NOMO-1 treated with DMSO at 0.1 percent for 48 hours (cell line): ENCODE data around the gene CIRBP.

Source experiments
- DNase-seq: peaks from one replicate; lab custom pipeline; 2025; ENCODE audit not compliant: unreplicated experiment; lab: John Stamatoyannopoulos, UW

Gene CIRBP

DNA sequence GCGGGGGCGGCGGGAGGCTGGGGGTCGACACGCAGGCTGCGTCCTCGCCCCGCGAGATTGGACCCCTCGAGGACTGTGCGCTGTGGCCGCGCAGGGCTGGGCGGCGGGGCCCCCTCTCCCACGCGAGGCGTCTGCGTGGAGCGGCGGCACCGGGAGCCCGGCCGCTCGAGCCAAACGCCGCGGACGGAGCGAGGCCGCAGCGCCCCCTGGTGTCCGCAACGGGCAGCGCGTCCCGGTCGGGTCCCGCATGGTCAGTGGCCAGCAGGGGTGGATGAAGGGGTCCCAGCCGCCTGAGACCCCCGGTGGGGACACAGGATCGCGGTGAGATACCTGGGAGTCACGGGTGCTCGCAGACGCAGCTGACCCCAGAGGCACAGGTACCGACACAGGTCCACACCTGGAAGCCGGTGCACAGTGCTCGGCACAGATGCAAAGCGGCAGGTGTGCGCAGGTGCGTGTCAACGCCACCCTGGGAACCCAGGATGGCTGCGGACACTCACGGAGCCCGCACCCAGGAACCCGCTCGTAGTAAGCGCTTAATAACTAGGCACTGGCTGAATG lies 2.1 kb upstream of the CIRBP start:
- peak; percentile 40 for DNase-seq

DNA sequence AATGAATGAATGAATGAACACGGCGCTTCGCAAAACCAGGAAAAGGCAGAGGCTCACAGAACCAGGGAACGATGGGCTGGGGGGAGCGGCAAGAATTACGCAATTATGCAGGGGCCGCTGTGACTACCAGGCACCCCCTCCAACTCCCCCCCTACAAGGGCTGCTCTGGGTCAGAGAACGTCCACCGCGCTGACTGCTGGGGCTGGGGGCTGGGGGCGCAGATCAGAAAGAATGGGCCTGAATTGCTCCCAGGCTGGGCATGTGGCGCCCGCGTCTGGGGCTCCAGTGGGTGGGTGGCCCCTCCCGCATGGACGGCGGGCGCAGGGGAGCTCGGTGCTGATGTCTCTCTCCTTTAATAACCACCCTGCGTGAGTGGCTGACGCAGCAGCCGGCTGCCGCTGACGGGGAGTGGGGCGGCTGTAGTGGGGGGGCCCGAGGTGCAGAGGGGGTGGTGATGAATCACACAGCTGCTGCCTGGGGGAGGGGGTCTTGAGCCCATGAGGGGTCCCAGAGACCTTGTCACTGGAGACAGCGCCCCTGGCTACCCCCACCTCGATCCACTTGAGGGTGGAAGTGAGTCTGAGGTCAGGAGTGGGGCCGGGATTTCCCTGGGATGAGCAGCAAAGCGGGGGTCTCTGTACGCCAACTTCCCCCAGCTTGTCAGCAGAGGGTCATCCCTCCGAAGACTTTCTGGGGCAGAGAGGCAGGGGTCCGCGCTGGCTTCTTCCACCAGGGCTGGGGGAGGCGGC lies 1.5 kb upstream of the CIRBP start:
- DNase-seq: no peak

DNA sequence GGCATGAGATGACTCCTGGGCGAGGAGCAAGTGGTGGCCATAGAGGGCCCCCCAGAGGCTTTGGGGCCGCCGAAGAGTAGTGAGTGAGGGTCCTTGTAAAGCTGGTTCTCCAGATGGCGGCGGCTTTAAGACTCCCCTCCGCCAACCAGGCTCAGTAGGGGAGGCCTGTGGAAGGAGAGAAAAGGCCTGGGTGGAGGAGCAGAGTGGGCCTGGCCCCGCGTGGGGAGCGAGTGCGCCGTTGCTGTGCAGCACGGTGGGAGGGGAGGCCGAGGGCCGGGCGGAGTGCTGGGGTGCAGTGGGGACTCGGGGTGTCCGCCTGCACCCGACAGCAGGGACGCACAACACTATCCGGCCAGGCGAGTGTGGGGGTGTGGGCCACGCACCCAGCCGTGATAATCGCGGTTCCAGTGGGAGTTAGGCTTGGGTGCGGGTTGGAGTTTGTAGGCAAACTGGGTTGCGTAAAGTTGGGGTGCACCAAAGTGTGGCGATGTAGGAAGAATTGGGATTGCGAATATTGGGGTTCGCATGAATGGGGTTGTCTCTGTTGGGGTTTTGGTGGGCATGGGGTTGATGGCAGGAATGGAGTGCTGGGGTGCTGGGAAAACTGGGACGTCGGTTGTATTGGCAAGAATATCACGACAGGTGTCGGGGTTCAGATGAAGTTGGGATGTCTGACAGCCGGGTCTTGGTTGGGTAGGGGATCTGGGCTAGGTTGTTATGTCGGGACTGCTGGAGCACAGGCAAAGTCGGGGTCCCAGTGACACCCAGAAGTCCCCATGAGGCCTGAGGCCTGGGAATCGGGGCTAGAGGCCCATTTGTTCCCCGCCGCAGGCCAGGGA lies 687 bp upstream of the CIRBP start:
- DNase-seq: no peak

GRCh38 chr19:1269478-1270212 lies 513 bp downstream of the CIRBP start:
- peak; percentile 68 for DNase-seq

- DNase-seq: no peak
These were observed 1.2 kb downstream of the CIRBP start for GRCh38 chr19:1270213-1270853.

DNA sequence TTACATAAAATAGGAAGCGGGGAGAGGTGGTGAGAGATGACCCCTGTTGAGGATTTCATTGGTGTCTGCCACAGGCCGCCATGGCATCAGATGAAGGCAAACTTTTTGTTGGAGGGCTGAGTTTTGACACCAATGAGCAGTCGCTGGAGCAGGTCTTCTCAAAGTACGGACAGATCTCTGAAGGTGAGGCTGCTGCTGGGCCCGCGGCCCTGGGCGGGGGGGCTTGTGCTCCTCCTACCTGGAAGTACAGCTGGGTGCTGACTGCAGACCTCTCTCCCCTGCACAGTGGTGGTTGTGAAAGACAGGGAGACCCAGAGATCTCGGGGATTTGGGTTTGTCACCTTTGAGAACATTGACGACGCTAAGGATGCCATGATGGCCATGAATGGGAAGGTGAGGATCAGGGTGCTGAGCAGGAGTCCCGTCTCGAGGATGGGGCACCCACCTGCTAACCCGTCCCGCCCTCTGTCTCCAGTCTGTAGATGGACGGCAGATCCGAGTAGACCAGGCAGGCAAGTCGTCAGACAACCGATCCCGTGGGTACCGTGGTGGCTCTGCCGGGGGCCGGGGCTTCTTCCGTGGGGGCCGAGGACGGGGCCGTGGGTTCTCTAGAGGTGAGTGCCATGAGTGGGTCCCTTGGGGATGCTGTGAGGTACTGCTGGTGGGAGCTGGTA lies 1.9 kb downstream of the CIRBP start:
- no peak for DNase-seq

GRCh38 chr19:1271528-1272422 lies 2.6 kb downstream of the CIRBP start:
- DNase-seq: no peak

- no peak for DNase-seq
These were observed 3.5 kb downstream of the CIRBP start for GRCh38 chr19:1272423-1273262.

GRCh38 chr19:1273263-1274041 lies 4.3 kb downstream of the CIRBP start:
- DNase-seq: no peak

DNA sequence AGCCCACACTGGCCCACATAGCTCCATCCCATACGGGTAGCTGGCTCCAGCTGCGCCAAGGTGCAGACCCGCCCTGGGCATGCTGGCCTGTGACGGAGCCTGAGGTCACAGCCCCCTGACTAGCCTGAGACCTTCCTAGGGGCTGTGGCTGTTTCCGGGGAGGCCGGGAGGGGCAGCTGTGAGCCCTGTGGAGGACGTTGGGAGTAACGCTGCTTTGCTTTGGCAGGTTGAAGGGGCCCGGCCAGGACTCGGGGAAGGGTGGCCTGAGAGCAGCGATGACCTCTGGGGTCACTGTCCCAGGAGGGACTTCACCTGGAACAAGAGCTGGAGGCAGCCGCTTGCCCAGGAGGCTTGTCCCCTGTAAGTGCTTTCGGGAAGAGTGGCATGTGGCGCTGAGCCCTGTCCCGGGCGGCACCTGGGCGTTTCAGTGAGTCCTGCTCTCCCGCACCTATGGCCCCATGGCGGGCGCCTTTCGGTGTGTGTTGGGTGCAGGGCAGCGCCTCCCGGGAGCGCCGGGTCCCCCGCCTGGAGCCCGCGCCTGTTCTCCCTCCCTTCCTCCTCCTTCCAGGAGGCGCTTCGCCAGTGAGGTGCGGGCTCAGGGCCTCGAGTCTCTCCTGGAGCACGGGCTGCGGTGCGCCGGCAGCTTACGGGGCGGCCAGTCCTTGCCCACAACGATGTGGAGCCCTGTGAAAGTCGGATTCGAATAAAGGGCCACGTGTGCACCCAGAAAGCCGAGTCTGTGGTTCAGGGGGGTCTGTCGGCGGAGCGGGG lies 5.1 kb downstream of the CIRBP start:
- no peak for DNase-seq

DNA sequence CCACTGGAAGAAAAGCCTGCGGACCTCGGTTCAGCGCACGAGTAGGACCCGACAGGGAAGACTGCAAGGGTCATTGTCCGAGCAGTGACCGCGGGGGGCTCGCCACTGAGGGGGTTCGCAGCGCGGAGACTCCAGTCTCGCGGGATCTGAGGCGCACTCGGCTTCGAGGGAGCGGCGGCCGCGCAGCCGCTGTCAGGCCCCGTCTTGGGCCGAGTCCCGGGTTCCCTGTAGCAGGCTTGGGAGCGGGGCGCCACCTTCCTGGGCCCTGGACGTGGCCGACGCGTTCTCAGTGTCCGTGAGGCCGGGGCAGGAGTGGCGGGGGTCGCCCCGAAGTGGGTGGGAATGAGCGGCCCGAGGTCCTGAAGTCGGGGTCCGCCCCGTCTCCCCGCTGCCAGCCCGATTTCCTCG lies 5.7 kb downstream of the CIRBP start:
- no peak for DNase-seq

DNA sequence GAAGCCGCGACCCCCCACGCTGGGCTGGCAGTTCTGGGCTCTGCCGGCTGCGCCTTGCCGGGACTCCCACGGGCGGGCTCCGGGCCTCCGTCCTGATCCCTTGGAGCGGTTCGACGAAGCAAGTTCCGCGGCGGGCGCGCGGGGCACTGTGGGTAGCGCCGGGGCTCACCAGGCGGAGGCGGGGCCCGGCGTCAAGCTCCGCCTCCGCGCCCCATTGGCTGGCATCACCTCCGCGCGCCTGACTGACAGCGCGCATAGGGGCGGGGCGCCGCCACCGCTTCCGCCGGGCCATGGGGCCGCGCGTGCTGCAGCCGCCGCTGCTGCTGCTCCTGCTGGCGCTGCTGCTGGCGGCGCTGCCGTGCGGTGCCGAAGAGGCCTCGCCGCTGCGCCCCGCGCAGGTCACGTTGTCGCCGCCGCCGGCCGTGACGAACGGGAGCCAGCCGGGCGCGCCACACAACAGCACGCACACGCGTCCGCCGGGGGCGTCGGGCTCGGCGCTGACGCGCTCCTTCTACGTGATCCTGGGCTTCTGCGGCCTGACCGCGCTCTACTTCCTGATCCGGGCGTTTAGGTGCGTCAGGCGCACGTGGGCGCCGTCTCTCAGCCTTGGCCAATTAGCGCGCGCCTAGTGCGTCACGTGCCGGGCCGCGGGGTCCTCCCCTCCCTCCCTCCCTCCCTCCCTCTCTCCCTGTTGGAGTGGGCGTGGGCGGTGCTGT lies 6.3 kb downstream of the CIRBP start, which contains the start of gene FAM174C:
Gene FAM174C, plus strand, starts transcription at position 271 of the 716 bp plus-strand sequence. Its CDS starts 20 bp downstream, at position 291.
- DNase-seq: peak; percentile 92

- DNase-seq: no peak
These were observed 7.0 kb downstream of the CIRBP start for GRCh38 chr19:1275976-1276627.

DNA sequence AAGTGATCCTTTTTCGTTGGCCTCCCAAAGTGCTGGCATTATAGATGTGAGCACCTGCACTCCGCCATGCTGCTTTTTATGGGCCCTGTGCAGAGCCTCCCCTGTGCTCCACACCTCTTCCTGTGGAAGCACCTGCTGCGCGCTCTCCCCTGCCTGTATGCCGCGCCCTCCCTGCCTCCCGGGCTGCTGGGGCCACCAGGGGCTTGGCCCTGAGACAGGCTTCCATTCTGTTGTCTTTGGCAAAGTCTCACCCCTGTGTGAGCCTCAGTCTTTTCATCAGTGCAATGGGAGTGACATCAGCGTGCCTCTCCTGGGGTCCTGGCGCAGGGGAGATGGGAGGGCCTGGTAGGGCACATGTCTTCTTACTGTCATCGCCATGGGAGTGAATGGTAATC lies 7.5 kb downstream of the CIRBP start:
- no peak for DNase-seq

- DNase-seq: no peak
These were observed 7.9 kb downstream of the CIRBP start for GRCh38 chr19:1277061-1277460.

GRCh38 chr19:1278074-1278473 lies 8.9 kb downstream of the CIRBP start:
- DNase-seq: no peak
